Measurements from ENCODE around the gene GOLT1A.

The GOLT1A gene

GRCh38 chr1:204149635-204150565 is 63.9 kb downstream of the GOLT1A start:
- no peaks in the 10 kb centered on the region for H3K9me3 ChIP-seq (ENCODE audit: control extremely low read depth in 1 of 5, control insufficient read depth in 4 of 5, insufficient read depth in 2 of 5, low read depth in 1 of 5, low read length in 4 of 5)
- POLR2A ChIA-PET = interaction anchor here (0.6 kb wide), 1 partner anchor 255 kb away, joined by 7 read pairs; no protein-coding TSS in a partner anchor
- 95% methylated on average over 6 of the region's 16 CpGs for WGBS (ENCODE audit: insufficient coverage)

GRCh38 chr1:204149107-204149506 is 64.7 kb downstream of the GOLT1A start:
- ChIA-PET CTCF (interaction anchor here (1.3 to 1.6 kb wide), 2 partner anchors 10 to 19 kb away, joined by 3 to 4 read pairs; no protein-coding TSS in a partner anchor), POLR2A (no interaction called here)
- peaks cover 0 to 17% (median 15%) of the 10 kb centered on the region in 4 experiments for H3K4me1 ChIP-seq (ENCODE audit: control extremely low read depth in 1 of 4, control insufficient read depth in 4 of 4, insufficient read depth in 4 of 4, low read length in 3 of 4)
- H3K27me3 ChIP-seq (replicated peaks in 2 of 5; ENCODE audit: control insufficient read depth in 4 of 5, insufficient read depth in 5 of 5, low read length in 4 of 5) = peaks cover 0 to 6% (median 0%) of the 10 kb centered on the region in 5 experiments
- WGBS (ENCODE audit: insufficient coverage) = 58% methylated on average over 2 of the region's 2 CpGs
- H3K36me3 ChIP-seq (ENCODE audit: control insufficient read depth in 4 of 4, insufficient read depth in 4 of 4, low read length in 3 of 4) = no peaks in the 10 kb centered on the region
- H3K9me3 ChIP-seq (ENCODE audit: control extremely low read depth in 1 of 5, control insufficient read depth in 4 of 5, insufficient read depth in 2 of 5, low read depth in 1 of 5, low read length in 4 of 5) = no peaks in the 10 kb centered on the region
- no peak for DNase-seq
- no peak overlapping the region for H3K4me3 ChIP-seq (ENCODE audit: control insufficient read depth in 1 of 7, extremely low read depth in 1 of 7, insufficient read depth in 4 of 7, low read depth in 2 of 7, low read length in 6 of 7)
- no peak overlapping the region for H3K27ac ChIP-seq (ENCODE audit: insufficient read depth in 1 of 2, low read depth in 1 of 2, low read length in 2 of 2, poor library complexity in 1 of 2, severe bottlenecking in 2 of 2)

More at GRCh38 chr1:204149635-204150565, 63.9 kb downstream of the GOLT1A start:
- Histone ChIP-seq H3K27ac (ENCODE audit: insufficient read depth in 1 of 2, low read depth in 1 of 2, low read length in 2 of 2, poor library complexity in 1 of 2, severe bottlenecking in 2 of 2) (no peak overlapping the region), H3K27me3 (replicated peaks in 2 of 5; ENCODE audit: control insufficient read depth in 4 of 5, insufficient read depth in 5 of 5, low read length in 4 of 5) (peaks cover 0 to 6% (median 0%) of the 10 kb centered on the region in 5 experiments), H3K4me1 (ENCODE audit: control extremely low read depth in 1 of 4, control insufficient read depth in 4 of 4, insufficient read depth in 4 of 4, low read length in 3 of 4) (peaks cover 0 to 17% (median 15%) of the 10 kb centered on the region in 4 experiments), H3K4me3 (ENCODE audit: control insufficient read depth in 1 of 7, extremely low read depth in 1 of 7, insufficient read depth in 4 of 7, low read depth in 2 of 7, low read length in 6 of 7) (no peak overlapping the region), H3K36me3 (ENCODE audit: control insufficient read depth in 4 of 4, insufficient read depth in 4 of 4, low read length in 3 of 4) (no peaks in the 10 kb centered on the region)
- DNase-seq = no peak
- CTCF ChIA-PET = interaction anchor here (1.0 to 2.0 kb wide), 6 partner anchors 11 to 279 kb away, joined by 3 to 7 read pairs (median 4); no protein-coding TSS in a partner anchor

All from common myeloid progenitor, CD34-positive (primary cell).